Neural progenitor cell (in vitro differentiated cells): ENCODE results near the gene IL10RB.
"Not testable (repeated sequence)": the region's sequence is repeated elsewhere in the genome, so short reads cannot be mapped to it uniquely, and the experiment has no call there.

Experiments used
- CTCF ChIP-seq: fragments of 200-600 bp; sonication (generic); IDR thresholded peaks from 2 replicates; pipeline ENCODE4 v1.5.1; 2017; ENCODE audit warnings: antibody characterized with exemption, mild to moderate bottlenecking
- EZH2 ChIP-seq: fragments of 200-600 bp; sonication (generic); IDR thresholded peaks from 2 replicates; pipeline ENCODE4 v1.6.1; 2017; ENCODE audit warnings: antibody characterized with exemption, mild to moderate bottlenecking, moderate library complexity

- not testable (repeated sequence) for TF ChIP-seq CTCF, EZH2
Measured at GRCh38 chr21:33239559-33240127, 26.5 kb upstream of the IL10RB start.
